ENCODE results near the gene PFN1.

The PFN1 gene

DNA sequence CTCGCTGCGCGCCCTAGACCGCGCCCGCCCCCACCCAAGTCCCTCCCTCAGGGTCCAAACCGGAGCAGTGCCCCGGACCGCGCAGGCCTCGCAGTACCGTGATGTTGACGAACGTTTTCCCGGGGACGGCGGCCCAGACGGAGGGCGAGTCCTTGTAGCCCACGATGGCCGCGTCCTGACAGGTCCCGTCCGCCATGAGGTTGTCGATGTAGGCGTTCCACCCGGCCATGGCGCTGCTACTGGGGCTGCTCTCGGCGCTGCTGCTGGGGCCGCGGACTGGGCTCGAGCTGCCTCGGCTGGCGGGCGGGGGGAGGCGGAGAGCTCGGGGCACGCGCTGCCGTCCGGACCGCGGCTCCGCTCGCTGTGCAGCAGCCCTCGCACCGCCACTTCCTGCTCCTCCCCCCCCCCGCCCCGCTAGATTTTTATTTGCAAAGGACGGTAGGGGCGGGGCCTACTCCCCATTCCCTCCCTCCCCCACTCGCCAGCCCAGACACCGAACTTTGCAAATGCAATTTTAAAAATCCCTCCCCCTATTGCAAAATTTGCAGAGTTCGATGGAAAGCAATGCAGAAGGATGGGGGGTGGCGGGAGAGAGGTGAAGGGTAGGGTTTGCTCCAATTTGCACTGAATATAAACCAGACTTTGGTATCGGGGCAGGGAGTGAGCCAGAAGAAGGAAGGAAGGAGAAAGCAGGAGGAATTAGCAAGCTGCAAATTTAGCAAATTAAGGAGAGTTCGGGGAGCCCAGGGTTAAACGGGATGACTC lies at the start of gene PFN1:
Gene PFN1, minus strand, starts transcription at position 365 of the 765 bp plus-strand sequence. Its CDS starts 136 bp downstream, at position 229.
- DNase-seq (ENCODE audit: low spot score), result peak; percentile 93

DNA sequence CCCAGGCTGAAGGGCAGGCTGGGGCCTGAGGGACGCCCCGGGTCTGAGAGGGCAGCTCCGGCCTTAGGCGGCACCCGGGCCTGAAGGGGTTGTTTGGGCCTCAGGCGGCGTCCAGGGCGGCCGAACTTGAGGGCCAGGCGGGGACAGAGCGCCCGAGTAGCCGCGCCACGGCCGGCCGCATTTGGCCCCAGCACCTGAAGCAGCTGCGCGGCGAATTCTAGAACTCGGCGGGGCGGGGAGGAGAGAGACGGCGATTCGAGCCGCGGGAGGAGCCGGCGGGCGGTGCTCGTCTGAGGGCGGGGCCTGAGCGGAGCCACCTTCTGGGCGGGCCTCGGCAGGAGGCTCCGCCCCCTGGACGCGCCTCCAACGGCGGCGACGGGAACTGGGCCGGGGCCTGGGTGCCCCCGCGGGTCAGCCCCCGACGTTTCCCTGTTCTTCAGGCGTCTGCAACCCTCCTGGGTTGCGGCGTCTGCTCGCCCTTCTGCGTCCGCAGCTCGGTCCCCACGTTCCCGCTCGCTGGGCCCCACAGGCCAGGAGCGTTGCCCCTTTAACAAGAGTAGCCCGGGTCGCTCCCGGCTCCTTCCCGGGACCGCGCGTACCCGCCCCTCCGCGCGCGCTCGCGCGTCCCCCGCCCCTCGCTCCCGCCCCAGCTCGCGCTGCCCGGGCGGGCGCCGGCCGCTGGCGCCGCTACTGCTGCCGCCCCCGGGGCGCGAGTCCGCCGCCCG lies 49.1 kb upstream of the PFN1 start, which contains the start of the genes INCA1 and KIF1C:
Gene INCA1, minus strand, starts transcription at position 221 of the 725 bp plus-strand sequence. CDS start 3,085 bp downstream, outside the sequence.
Gene KIF1C, plus strand, starts transcription at position 649 of the 725 bp plus-strand sequence. CDS start 2,297 bp downstream, outside the sequence.
- DNase-seq (ENCODE audit: low spot score), result peak; percentile 97

GRCh38 chr17:4994081-4994595 lies 45.8 kb upstream of the PFN1 start:
- DNase-seq (ENCODE audit: low spot score), result no peak

DNA sequence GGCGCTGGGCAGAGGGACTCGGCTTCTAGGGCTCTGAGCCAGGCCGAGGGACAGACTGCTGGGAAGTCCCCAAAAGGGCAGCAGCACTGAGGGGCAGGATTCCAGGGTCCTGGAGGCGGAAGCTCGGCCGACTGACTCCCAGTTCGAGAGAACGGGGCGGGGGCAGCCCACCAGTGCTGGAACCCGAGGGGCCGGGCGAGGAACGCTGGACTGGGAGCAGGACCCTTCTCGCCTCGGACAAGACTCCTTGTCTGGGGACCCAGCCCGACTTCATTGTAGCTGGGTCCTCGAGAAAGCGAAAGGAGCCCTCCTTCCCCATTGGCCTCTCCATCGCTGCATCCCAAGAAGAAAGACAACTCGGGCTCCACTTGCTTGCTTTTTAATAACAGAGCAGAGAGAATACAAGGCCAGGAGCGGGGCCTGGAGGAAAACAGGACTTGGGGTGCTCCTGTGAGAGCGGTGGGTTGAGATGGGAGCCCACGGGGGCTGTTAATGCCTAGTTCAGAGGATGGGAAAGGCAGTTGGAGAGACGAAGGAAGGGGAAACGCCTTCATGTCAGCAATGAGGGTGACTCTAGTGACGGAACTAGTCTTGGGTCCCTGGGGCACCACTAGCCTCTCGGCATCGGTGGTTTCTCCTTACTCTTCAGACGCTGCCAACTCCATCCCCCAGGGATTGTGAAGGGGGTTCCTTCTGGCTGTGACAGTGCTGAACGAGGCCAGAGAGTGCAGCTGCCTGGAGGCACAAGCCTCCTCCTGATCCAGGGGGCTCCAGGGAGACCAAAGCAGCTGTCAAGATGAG lies 39.6 kb upstream of the PFN1 start:
- DNase-seq (ENCODE audit: low spot score), result no peak

DNA sequence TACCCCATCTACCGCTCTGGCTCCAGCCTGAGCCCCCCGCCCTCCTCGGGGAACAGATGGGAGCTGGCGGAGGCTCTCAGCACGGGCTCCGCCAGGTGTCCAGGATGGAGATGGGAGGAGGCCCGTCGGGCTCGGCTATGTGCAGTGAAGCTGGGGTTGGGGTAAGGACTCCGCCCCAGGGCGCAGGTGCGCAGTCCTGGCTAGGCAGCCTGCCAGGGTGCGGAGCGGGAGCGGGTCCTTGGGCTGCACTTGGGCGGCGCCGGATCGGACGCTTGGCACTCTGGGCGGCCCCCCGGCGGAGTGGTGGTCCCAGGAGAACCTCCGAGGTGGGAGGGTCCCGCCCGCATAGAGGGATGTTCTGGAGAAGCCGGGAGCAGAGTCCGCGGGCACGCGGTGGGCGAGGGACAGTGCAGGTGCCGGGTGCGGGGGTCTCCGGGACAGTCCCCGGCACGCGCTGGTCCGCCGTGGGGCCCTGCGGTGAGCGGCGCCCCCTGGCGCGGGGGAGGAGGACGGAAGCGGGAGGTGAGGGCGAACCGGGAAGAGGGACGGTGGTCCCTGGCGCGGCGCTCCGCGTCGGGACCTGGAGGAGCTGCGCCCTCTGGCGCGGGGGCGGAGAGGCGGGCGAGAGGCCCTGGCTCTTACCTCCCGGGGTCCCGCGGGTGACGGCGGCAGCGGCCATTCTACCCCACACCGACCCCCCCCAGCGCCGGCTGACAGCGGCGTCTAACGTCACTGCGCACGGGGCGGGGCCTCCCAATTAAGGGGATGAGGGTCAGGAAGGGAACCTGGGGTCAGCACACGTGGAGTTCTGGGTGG lies 38.8 kb upstream of the PFN1 start, which contains the start of gene CAMTA2:
Gene CAMTA2, minus strand, starts transcription at position 725 of the 816 bp plus-strand sequence. CDS start 1,453 bp downstream, outside the sequence.
- peak; percentile 91 for DNase-seq (ENCODE audit: low spot score)

- DNase-seq (ENCODE audit: low spot score), result no peak
Measured at GRCh38 chr17:4986403-4986802, 38.1 kb upstream of the PFN1 start.

DNA sequence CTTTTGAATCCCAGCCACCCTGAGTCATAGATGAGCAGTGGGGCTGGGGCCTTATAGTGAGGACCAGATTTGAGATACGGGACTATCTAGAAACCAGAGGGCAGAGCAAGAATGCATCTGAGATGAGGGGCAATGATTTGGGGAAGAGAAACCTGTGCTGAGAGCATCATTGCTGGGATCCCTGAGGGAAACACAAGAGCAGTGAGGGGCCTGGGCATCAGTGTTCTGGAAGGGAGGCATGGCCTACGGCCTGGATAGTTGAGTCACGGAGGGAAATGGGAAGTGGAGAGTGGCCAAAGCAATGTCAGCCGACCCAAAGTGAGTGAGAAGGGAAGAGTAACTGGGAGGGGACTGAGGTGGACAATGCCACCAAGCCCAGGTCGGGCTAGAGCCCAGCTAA lies 34.0 kb upstream of the PFN1 start:
- DNase-seq (ENCODE audit: low spot score), result no peak

DNA sequence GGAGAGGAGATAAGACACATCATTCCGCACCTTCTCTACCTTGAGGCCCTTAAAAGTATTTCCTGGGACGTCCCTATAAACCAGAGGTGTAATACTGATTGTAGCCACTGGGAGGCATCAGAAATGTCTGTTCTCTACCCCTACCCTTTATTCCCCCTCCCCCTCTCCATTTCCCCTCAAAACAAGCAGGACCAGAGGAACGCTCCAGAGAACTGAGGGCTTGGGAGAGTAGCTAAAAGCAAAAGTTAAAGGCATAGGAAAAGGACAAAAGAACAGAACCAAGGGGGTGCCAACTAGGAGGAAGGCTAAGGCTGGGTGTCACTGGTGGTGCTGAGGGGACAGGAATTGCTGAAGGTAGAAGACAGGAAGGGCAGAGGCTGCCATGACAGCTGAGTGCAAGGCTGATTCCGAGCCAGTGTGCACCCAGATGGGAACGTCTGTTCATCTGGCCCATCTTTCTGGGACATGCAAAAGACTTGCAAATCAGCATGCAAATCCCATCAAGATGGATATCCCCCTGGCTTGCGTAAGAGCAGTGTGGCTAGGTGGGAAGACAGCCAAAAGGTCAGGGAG lies 32.4 kb upstream of the PFN1 start:
- no peak for DNase-seq (ENCODE audit: low spot score)

DNA sequence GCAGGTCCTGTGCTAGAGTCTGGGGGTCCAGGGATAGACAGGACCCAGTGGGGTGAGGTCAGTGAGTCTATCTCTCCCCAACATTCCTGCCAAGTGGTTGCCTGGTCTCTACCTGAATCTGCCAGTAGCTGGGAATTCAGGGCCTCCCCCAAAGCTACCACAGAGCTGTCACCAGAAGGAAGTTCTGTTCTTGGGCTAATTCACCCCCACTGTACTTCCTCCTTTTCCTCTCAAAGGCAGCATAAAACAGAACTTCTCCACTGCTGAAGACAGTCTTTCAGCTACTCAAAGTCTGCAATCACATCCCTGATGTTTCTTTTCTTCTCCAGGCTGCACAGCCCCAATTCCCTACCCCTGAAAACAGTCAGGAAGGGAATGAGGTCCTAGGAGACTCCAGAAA lies 30.4 kb upstream of the PFN1 start:
- no peak for DNase-seq (ENCODE audit: low spot score)

GRCh38 chr17:4974115-4974670 lies 25.9 kb upstream of the PFN1 start:
- DNase-seq (ENCODE audit: low spot score), result no peak

DNA sequence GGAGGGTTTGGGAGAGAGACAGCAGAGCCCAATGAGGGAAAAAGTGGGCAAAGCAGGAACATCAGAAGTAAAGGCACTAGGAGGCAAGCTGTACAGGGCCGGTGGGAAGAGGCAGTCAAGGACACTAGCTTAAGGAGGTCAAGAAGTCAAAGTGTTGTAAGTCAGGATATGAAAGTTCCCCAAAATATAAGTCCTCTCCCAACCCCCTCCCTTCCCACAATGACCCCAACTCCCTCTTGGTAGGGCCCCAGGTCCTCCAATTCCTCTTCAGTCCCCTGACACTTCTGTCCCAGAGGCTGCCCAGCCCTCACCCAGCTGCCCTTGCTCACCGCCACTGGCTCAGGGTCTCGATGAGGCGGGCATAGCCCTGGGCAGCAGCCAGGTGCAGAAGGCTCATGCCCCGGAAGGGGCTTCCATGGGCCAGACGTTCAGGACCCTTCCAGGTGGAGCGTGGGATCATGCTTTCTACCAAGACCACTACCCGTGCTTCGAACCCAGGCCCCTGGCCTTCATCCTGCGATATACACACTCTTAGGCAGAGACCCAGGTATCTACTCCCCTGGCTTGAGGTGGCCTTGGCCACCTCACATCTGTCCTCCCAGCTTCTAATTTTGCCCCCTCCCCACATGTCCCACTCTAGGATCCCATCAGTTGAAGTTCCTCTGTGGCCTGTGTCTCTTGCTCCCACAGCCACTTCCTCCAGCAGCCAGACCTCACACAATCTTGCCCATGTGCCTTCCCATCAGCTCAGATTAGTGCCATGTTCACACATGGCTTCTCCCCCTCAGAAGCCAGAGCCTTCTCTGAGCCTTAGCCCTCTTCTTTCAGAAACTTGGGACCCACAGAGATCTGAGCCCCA lies 25.2 kb upstream of the PFN1 start:
- no peak for DNase-seq (ENCODE audit: low spot score)

- no peak for DNase-seq (ENCODE audit: low spot score)
Measured at GRCh38 chr17:4972752-4973151, 24.4 kb upstream of the PFN1 start.

- DNase-seq (ENCODE audit: low spot score), result no peak
Measured at GRCh38 chr17:4972322-4972721, 24.0 kb upstream of the PFN1 start.

DNA sequence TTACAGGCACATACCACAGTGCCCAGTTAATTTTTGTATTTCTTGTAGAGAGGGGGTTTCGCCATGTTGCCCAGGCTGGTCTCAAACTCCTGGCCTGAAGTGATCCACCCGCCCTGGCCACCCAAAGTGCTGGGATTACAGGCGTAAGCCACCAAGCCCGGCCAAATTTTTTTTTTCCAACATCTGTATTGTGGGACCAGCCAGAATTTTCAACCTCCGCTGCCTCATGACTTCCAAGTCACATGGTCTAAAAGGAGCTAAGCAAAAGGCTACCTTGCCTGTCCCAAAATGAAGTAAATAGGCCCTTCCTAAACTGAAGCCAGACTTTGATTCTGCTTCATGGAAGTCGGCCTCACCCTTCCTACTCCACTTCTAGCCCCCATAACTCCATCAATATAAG lies 23.5 kb upstream of the PFN1 start:
- no peak for DNase-seq (ENCODE audit: low spot score)

- no peak for DNase-seq (ENCODE audit: low spot score)
Measured at GRCh38 chr17:4970273-4970672, 21.9 kb upstream of the PFN1 start.

DNA sequence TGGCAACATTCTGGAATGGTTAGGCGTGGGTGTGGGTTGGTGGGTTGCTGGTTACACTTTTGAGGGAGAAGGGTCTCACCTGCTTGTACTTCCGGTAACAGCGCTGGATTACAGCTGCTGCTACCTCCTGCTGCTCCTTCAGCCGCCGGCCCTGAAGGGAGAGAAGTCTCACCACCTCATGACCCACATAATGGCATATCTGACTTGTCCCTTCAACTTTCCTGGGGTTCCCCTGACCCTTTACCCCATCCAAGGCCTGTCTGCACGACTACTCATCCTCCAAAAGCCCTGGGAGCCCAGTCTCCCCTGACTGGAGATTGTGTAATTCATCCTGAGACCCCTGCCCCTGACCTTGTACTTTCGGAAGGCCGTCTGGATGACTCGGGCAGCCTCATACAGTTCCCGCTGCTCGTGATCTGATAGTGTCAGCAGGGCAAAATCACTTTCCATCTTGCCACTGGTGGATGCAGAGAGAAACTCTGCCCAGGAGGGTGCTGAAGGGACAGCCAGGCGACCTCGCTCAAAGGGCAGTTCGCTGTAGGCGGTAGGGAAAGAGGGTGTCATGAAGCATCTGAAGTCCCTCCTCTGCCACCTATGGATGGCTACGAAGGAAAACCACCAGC lies 21.3 kb upstream of the PFN1 start:
- no peak for DNase-seq (ENCODE audit: low spot score)

DNA sequence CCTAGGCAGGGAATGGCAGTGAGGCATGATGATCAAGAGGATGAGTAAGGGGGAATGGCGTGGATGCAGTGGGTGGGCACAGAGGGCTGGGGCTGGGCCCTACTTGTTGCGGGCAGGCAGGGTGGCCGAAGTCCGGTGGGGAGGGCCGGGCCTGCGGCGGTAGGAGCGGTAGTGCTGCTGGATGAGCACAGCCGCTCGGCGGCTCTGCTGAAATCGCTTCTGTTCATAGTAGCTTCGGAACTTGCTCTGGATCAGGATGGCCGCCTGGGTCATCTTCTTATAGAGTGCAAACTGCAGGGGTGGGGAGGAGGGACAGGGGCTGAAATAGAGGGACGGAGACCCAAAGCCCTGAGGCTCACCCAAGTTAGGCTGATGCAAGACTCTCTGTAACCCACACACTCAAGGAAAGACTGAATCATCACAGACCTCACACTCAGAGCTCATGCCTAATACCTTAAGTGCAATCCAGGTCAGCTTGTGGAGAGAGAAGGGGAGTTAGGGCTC lies 20.8 kb upstream of the PFN1 start:
- no peak for DNase-seq (ENCODE audit: low spot score)

DNA sequence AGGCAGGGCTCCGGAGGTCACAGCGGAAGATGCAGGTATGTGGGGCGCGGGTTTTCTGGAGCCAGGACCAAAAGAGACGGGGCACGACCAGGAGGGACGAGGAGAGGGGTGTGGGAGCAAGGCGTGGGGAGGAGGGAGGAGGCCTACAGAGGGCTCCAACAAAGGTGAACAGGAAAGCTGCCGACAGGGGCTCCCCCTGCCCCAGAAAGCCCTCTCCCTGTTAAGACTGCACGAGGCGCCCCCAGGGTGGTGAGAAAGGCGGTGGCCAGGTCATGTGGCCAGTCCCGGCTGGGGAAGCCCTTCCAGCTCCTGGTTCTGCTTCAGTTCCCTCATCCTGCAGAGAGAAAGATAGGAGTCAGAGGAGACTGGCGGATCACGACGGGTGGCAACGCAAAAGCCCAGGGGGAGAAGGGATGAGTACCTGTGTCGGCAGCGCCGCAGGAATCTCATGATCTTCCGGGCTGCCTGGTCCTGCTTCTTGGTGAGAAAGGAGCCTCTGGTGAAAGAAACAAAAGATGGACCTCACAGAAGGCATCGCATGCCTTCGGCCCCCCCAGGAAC lies 20.2 kb upstream of the PFN1 start:
- no peak for DNase-seq (ENCODE audit: low spot score)

Data from left forelimb (tissue), 1 donor.